Fibroblast of lung (primary cell): Measurements from ENCODE around the gene CCDC192. TPM values are rescaled to one million over a fixed set of nuclear protein-coding genes. Genes with fewer than 3 reads are reported as not detected.

Experiments used
- DNase-seq, 2 donors: peaks; one replicate each; pipeline versions ENCODE4 v3.0.0 to v3.0.0-alpha.2; 2010; ENCODE audit warnings: low read depth in 2 of 2
- H2AFZ ChIP-seq: 2 replicates; pipeline ENCODE4 v1.5.1; 2012; ENCODE audit warnings: low read length, control low read depth, inconsistent platforms
- H3K27ac ChIP-seq: 2 replicates; pipeline ENCODE4 v1.5.1; 2011; ENCODE audit warnings: low read length, control low read depth; ENCODE audit not compliant: insufficient read depth
- H3K27me3 ChIP-seq: 2 replicates; pipeline ENCODE4 v1.5.1; 2011; ENCODE audit warnings: mild to moderate bottlenecking, low read length; ENCODE audit not compliant: control insufficient read depth, insufficient read depth
- H3K36me3 ChIP-seq: 2 replicates; pipeline ENCODE4 v1.5.1; 2011; ENCODE audit warnings: low read length; ENCODE audit not compliant: control insufficient read depth, insufficient read depth
- H3K4me1 ChIP-seq: 2 replicates; pipeline ENCODE4 v1.5.1; 2011; ENCODE audit warnings: low read length; ENCODE audit not compliant: control insufficient read depth, insufficient read depth; ENCODE audit errors: extremely low read depth
- H3K4me2 ChIP-seq: 2 replicates; pipeline ENCODE4 v1.5.1; 2011; ENCODE audit warnings: low read length, control low read depth; ENCODE audit not compliant: insufficient read depth; ENCODE audit errors: extremely low read depth
- H3K4me3 ChIP-seq, 4 experiments: fragments of 200-600 bp in 1 of 4; sonication (generic) in 1 of 4; replicated peaks in 1 of 4; 2 replicates each; pipeline ENCODE4 v1.5.1; 2011 to 2016; ENCODE audit warnings: low read length in 4 of 4, low read depth in 3 of 4, mild to moderate bottlenecking in 3 of 4, control low read depth in 2 of 4, inconsistent platforms in 1 of 4, mixed read lengths in 1 of 4; ENCODE audit not compliant: insufficient read depth in 1 of 4; ENCODE audit errors: control extremely low read depth in 1 of 4
- H3K79me2 ChIP-seq: 2 replicates; pipeline ENCODE4 v1.5.1; 2012; ENCODE audit warnings: mild to moderate bottlenecking, low read length, inconsistent platforms; ENCODE audit not compliant: control insufficient read depth, insufficient read depth
- H3K9ac ChIP-seq: 2 replicates; pipeline ENCODE4 v1.5.1; 2011; ENCODE audit warnings: mild to moderate bottlenecking, low read length, control low read depth; ENCODE audit not compliant: insufficient read depth
- H3K9me3 ChIP-seq: 2 replicates; pipeline ENCODE4 v1.5.1; 2012; ENCODE audit warnings: low read depth, low read length; ENCODE audit not compliant: control insufficient read depth, insufficient read depth
- H4K20me1 ChIP-seq: 2 replicates; pipeline ENCODE4 v1.5.1; 2011; ENCODE audit warnings: low read length; ENCODE audit not compliant: control insufficient read depth, insufficient read depth; ENCODE audit errors: extremely low read depth
- CTCF ChIP-seq, 2 donors: IDR thresholded peaks in 1 of 2; conservative IDR thresholded peaks in 1 of 2; 1 replicate in 1 of 2; 2 replicates in 1 of 2; pipeline ENCODE4 v1.5.1; 2011 to 2012; ENCODE audit warnings: low read length in 2 of 2, control low read depth in 1 of 2, inconsistent platforms in 1 of 2, low read depth in 1 of 2, mild to moderate bottlenecking in 1 of 2
- EZH2 ChIP-seq: IDR thresholded peaks from 2 replicates; pipeline ENCODE4 v1.5.1; 2012; ENCODE audit warnings: low read length, control low read depth, mild to moderate bottlenecking; ENCODE audit errors: missing control alignments
- polyA plus RNA-seq, 2 donors: library from polyadenylated mRNA; depleted of rRNA in 1 of 2; stranded (reverse) in 1 of 2; unstranded in 1 of 2; fragments of >200 nt; gene quantifications; 2 replicates each; pipeline ENCODE4 v1.2.1, GENCODE V29; 2011 to 2012; ENCODE audit warnings: missing spikeins in 1 of 2
- total RNA-seq: library from RNA; depleted of rRNA; stranded (reverse); fragments of >200 nt; gene quantifications from 2 replicates; pipeline ENCODE4 v1.2.1, GENCODE V29; 2014

Gene CCDC192
- total and polyA plus RNA-seq, 2 donors (not counting 1 experiment from before 2014, with no cell fraction given): not detected

- TF ChIP-seq EZH2 (no peak), CTCF (conservative IDR thresholded peaks at IDR 0.05 in 1 of 2, IDR thresholded peaks at IDR 0.05 in 1 of 2; ENCODE audit: low read depth in 1 of 2, low read length in 2 of 2) (no peak)
- H3K27me3 ChIP-seq: no peaks in the 10 kb centered on the region
- no peak for DNase-seq
- H3K79me2 ChIP-seq: no peaks in the 10 kb centered on the region
- no peaks in the 10 kb centered on the region for H3K9me3 ChIP-seq
- H2AFZ ChIP-seq: no peak overlapping the region
- H3K27ac ChIP-seq: no peak overlapping the region
- no peak overlapping the region for H3K9ac ChIP-seq
- H4K20me1 ChIP-seq: no peaks in the 10 kb centered on the region
- no peak overlapping the region for H3K4me3 ChIP-seq
- no peak overlapping the region for H3K4me2 ChIP-seq
- no peaks in the 10 kb centered on the region for H3K4me1 ChIP-seq
- no peaks in the 10 kb centered on the region for H3K36me3 ChIP-seq
These were observed 217.7 kb downstream of the CCDC192 start for GRCh38 chr5:127920936-127921335.

- Histone ChIP-seq H3K4me1 (no peaks in the 10 kb centered on the region), H3K9ac (no peak overlapping the region), H3K4me3 (no peak overlapping the region), H3K79me2 (no peaks in the 10 kb centered on the region), H3K4me2 (no peak overlapping the region), H3K27me3 (no peaks in the 10 kb centered on the region), H4K20me1 (no peaks in the 10 kb centered on the region), H2AFZ (no peak overlapping the region), H3K36me3 (no peaks in the 10 kb centered on the region), H3K27ac (no peak overlapping the region), H3K9me3 (no peaks in the 10 kb centered on the region)
- no peak for DNase-seq
- TF ChIP-seq EZH2: no peak
- TF ChIP-seq CTCF (conservative IDR thresholded peaks at IDR 0.05 in 1 of 2, IDR thresholded peaks at IDR 0.05 in 1 of 2; ENCODE audit: low read depth in 1 of 2, low read length in 2 of 2): no peak
These were observed 219.4 kb downstream of the CCDC192 start for GRCh38 chr5:127922603-127923002.

- no peak overlapping the region for H3K4me2 ChIP-seq
- H3K9me3 ChIP-seq: no peaks in the 10 kb centered on the region
- TF ChIP-seq EZH2 (no peak), CTCF (conservative IDR thresholded peaks at IDR 0.05 in 1 of 2, IDR thresholded peaks at IDR 0.05 in 1 of 2; ENCODE audit: low read depth in 1 of 2, low read length in 2 of 2) (no peak)
- H3K4me1 ChIP-seq: no peaks in the 10 kb centered on the region
- no peak overlapping the region for H3K27ac ChIP-seq
- H2AFZ ChIP-seq: no peak overlapping the region
- no peak for DNase-seq
- no peaks in the 10 kb centered on the region for H3K27me3 ChIP-seq
- H3K9ac ChIP-seq: no peak overlapping the region
- no peaks in the 10 kb centered on the region for H3K79me2 ChIP-seq
- H3K4me3 ChIP-seq: no peak overlapping the region
- no peaks in the 10 kb centered on the region for H4K20me1 ChIP-seq
- no peaks in the 10 kb centered on the region for H3K36me3 ChIP-seq
These were observed 220.8 kb downstream of the CCDC192 start for GRCh38 chr5:127923804-127924570.
